ENCODE measurements around the gene SIL1.

GRCh38 chr5:139210585-139210984 lies 12.4 kb upstream of the SIL1 start:
- TF ChIP-seq PHF8 (CRISPR knock-in tag; IDR thresholded peaks at IDR 0.05), result no peak
- no peak for TF ChIP-seq ZNF678 (CRISPR knock-in tag; IDR thresholded peaks at IDR 0.05)
- TF ChIP-seq EZH2 (conservative IDR thresholded peaks at IDR 0.05; ENCODE audit: low read depth, low read length), result no peak
- no peak for TF ChIP-seq ZBTB33 (CRISPR knock-in tag; IDR thresholded peaks at IDR 0.05)
- no peak for TF ChIP-seq CTCF (CRISPR knock-in tag; IDR thresholded peaks at IDR 0.05)
- no peak for TF ChIP-seq ZSCAN20 (CRISPR knock-in tag; IDR thresholded peaks at IDR 0.05; ENCODE audit: borderline replicate concordance)
- no peak for TF ChIP-seq ZNF335 (CRISPR knock-in tag; IDR thresholded peaks at IDR 0.05)
- no peak for TF ChIP-seq HNRNPLL (IDR thresholded peaks at IDR 0.05; ENCODE audit: low read depth, low read length, poor library complexity, severe bottlenecking)
- no peak for TF ChIP-seq IRF1 (CRISPR knock-in tag; IDR thresholded peaks at IDR 0.05; ENCODE audit: low read depth)
